Measurements from ENCODE around the gene GLB1L3. TPM values are rescaled to one million over a fixed set of nuclear protein-coding genes. Genes with fewer than 3 reads are reported as not detected.
A peak's percentile ranks its signal among the peaks of the same experiment; 100 is the strongest.

Gene GLB1L3
- total RNA-seq, 1 experiment from 2014 or later = not detected

DNA sequence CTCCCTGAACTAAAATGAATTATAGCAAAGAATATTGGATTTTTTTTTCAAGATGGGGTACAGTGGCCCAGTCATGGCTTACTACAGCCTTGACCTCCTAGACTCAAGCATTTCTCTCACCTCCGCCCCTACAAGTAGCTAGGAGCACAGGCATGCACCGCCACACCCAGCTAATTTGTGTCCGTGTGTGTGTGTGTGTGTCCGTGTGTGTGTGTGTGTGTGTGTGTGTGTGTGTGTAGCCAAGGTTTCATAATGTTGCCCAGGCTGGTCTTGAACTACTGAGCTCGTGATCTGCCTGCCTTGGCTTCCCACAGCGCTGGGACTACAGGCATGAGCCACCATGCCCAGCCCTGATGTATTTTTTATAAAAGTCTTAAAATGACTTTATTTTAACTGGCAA is 35.6 kb upstream of the GLB1L3 start:
- Histone ChIP-seq H3K36me3 (ENCODE audit: control insufficient read depth, insufficient read depth, low read length) (0 out of 2 replicates have a peak, but pooled peaks cover 3% of the 10 kb centered on the region), H3K27me3 (replicated peaks; ENCODE audit: control insufficient read depth, insufficient read depth, low read length) (no peaks in the 10 kb centered on the region), H3K9me3 (no peaks in the 10 kb centered on the region), H3K4me1 (no peaks in the 10 kb centered on the region), H3K4me3 (ENCODE audit: low read depth, low read length) (no peak overlapping the region)
- H3K4me1 Mint-ChIP-seq (ENCODE audit: low read depth, unreplicated experiment) = no peaks in the 10 kb centered on the region
- TF ChIP-seq, protein P1, sequence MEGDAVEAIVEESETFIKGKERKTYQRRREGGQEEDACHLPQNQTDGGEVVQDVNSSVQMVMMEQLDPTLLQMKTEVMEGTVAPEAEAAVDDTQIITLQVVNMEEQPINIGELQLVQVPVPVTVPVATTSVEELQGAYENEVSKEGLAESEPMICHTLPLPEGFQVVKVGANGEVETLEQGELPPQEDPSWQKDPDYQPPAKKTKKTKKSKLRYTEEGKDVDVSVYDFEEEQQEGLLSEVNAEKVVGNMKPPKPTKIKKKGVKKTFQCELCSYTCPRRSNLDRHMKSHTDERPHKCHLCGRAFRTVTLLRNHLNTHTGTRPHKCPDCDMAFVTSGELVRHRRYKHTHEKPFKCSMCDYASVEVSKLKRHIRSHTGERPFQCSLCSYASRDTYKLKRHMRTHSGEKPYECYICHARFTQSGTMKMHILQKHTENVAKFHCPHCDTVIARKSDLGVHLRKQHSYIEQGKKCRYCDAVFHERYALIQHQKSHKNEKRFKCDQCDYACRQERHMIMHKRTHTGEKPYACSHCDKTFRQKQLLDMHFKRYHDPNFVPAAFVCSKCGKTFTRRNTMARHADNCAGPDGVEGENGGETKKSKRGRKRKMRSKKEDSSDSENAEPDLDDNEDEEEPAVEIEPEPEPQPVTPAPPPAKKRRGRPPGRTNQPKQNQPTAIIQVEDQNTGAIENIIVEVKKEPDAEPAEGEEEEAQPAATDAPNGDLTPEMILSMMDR (IDR thresholded peaks at IDR 0.05; ENCODE audit: insufficient read depth in 1 of 2, low read depth in 1 of 2, low read length in 1 of 2, severe bottlenecking in 1 of 2, unreplicated experiment in 1 of 2) = no peak
- intact Hi-C loops (cut with micrococcal nuclease; ENCODE audit: unreplicated experiment) = no loop called here
- no peaks in the 10 kb centered on the region for H3K9me3 Mint-ChIP-seq (ENCODE audit: unreplicated experiment)
- ChIA-PET CTCF (interaction anchor here (1.0 kb wide), 1 partner anchor 14 kb away, joined by 3 read pairs; no protein-coding TSS in a partner anchor), POLR2A (no interaction called here)
- H3K27ac Mint-ChIP-seq (ENCODE audit: unreplicated experiment) = no peak overlapping the region
- no TSS peak for BruUV-seq (replicated peaks)
- H3K4me3 Mint-ChIP-seq (ENCODE audit: unreplicated experiment) = no peak overlapping the region
- peaks cover 31% of the 10 kb centered on the region for H3K36me3 Mint-ChIP-seq (ENCODE audit: insufficient read depth, unreplicated experiment)
- no peaks in the 10 kb centered on the region for H3K27me3 Mint-ChIP-seq (ENCODE audit: insufficient read depth, unreplicated experiment)
- peak in 1 of 2 experiments; percentile 17 for DNase-seq

DNA sequence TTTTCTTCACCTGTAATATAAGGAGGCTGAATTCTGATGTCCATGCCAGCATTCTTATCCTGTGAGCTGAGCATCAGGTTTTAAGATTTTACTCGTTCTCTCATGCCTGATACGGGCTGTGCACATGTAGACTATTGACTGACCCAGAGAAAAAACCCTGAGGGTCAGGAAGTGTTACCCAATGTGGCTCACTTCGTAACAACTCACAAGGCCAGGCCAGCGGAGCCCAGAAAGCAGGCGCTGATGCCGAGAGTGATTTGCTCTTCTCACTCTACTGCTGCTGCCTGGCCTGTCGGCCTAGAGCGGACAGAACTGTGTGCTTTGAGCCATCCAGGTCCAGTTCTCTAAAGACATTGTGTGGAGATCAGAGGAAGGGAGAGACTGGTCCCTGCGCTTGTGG is 33.8 kb upstream of the GLB1L3 start:
- no TSS peak for BruUV-seq (replicated peaks)
- intact Hi-C loops (cut with micrococcal nuclease; ENCODE audit: unreplicated experiment) = no loop called here
- no peaks in the 10 kb centered on the region for H3K9me3 Mint-ChIP-seq (ENCODE audit: unreplicated experiment)
- no peaks in the 10 kb centered on the region for H3K4me1 Mint-ChIP-seq (ENCODE audit: low read depth, unreplicated experiment)
- no peaks in the 10 kb centered on the region for H3K9me3 ChIP-seq
- H3K36me3 Mint-ChIP-seq (ENCODE audit: insufficient read depth, unreplicated experiment) = peaks cover 34% of the 10 kb centered on the region
- H3K27me3 Mint-ChIP-seq (ENCODE audit: insufficient read depth, unreplicated experiment) = no peaks in the 10 kb centered on the region
- POLR2A ChIA-PET = no interaction called here
- H3K36me3 ChIP-seq (ENCODE audit: control insufficient read depth, insufficient read depth, low read length) = 0 out of 2 replicates have a peak, but pooled peaks cover 3% of the 10 kb centered on the region
- H3K27ac Mint-ChIP-seq (ENCODE audit: unreplicated experiment) = no peak overlapping the region
- CTCF ChIA-PET = interaction anchor here (1.0 kb wide), 1 partner anchor 20 kb away, joined by 3 read pairs; no protein-coding TSS in a partner anchor
- H3K4me1 ChIP-seq = no peaks in the 10 kb centered on the region
- TF ChIP-seq, protein P1 (IDR thresholded peaks at IDR 0.05; ENCODE audit: insufficient read depth in 1 of 2, low read depth in 1 of 2, low read length in 1 of 2, severe bottlenecking in 1 of 2, unreplicated experiment in 1 of 2) = no peak
- DNase-seq = peak in 1 of 2 experiments; percentile 24
- H3K27me3 ChIP-seq (replicated peaks; ENCODE audit: control insufficient read depth, insufficient read depth, low read length) = no peaks in the 10 kb centered on the region
- H3K4me3 Mint-ChIP-seq (ENCODE audit: unreplicated experiment) = no peak overlapping the region
- no peak overlapping the region for H3K4me3 ChIP-seq (ENCODE audit: low read depth, low read length)

DNA sequence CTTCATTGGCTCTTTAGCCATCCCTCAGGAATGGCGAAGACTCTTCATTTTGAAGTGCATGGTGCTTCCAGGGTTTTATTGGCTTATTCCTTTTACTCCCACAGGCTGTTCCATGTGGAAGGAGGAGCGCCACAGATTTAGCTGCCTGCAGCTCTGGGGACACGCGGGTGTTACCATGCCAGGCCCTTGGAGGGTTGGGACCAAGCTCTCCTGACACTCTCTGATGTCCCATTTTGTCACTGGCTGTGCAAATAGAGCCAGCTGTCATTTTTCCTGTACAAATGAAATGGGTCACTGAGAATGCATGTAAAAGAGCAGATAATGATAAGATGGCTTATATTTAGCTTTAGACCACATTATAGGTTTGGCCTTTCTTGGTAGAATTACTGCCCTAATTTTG is 32.3 kb upstream of the GLB1L3 start:
- no TSS peak for BruUV-seq (replicated peaks)
- DNase-seq = peak in 1 of 2 experiments; percentile 16
- ChIA-PET POLR2A (no interaction called here), CTCF (interaction anchor here (1.0 to 2.2 kb wide), 7 partner anchors 9 to 316 kb away, joined by 3 to 14 read pairs (median 3); partner anchors contain the start of genes ACAD8, NCAPD3, THYN1 and VPS26B)
- H3K4me1 Mint-ChIP-seq (ENCODE audit: low read depth, unreplicated experiment) = no peaks in the 10 kb centered on the region
- Histone ChIP-seq H3K4me3 (ENCODE audit: low read depth, low read length) (no peak overlapping the region), H3K9me3 (no peaks in the 10 kb centered on the region), H3K27me3 (replicated peaks; ENCODE audit: control insufficient read depth, insufficient read depth, low read length) (no peaks in the 10 kb centered on the region), H3K4me1 (no peaks in the 10 kb centered on the region), H3K36me3 (ENCODE audit: control insufficient read depth, insufficient read depth, low read length) (0 out of 2 replicates have a peak, but pooled peaks cover 3% of the 10 kb centered on the region)
- intact Hi-C loops (cut with micrococcal nuclease; ENCODE audit: unreplicated experiment) = loop anchor here (1.0 to 2.0 kb wide), 2 partner anchors 19 to 37 kb away; partner anchors contain the start of gene VPS26B
- TF ChIP-seq, protein P1 (IDR thresholded peaks at IDR 0.05; ENCODE audit: insufficient read depth in 1 of 2, low read depth in 1 of 2, low read length in 1 of 2, severe bottlenecking in 1 of 2, unreplicated experiment in 1 of 2) = no peak
- H3K4me3 Mint-ChIP-seq (ENCODE audit: unreplicated experiment) = no peak overlapping the region
- no peak overlapping the region for H3K27ac Mint-ChIP-seq (ENCODE audit: unreplicated experiment)
- peaks cover 41% of the 10 kb centered on the region for H3K36me3 Mint-ChIP-seq (ENCODE audit: insufficient read depth, unreplicated experiment)
- no peaks in the 10 kb centered on the region for H3K27me3 Mint-ChIP-seq (ENCODE audit: insufficient read depth, unreplicated experiment)
- H3K9me3 Mint-ChIP-seq (ENCODE audit: unreplicated experiment) = no peaks in the 10 kb centered on the region

Data from Caco-2 (cell line).